OCI-LY3 (cell line): ENCODE data around the gene TADA3.
A peak's percentile ranks its signal among the peaks of the same experiment; 100 is the strongest.

ENCODE experiments used
- H2AFZ ChIP-seq: fragments of 200-600, 300-600 bp; shearing (Covaris generic); 2 replicates; pipeline ENCODE4 v1.6.0; 2014; ENCODE audit warnings: antibody characterized with exemption, low read depth, low read length
- H3K27ac ChIP-seq: fragments of 200-600, 300-600 bp; sonication (generic); 2 replicates; pipeline ENCODE4 v1.5.1; 2014; ENCODE audit warnings: mild to moderate bottlenecking, low read length, moderate library complexity, mixed read lengths
- H3K27me3 ChIP-seq: fragments of 200-600, 300-600 bp; sonication (generic); 2 replicates; pipeline ENCODE4 v1.6.1; 2014; ENCODE audit warnings: low read depth, low read length, mixed read lengths
- H3K36me3 ChIP-seq: fragments of 200-600, 300-600 bp; sonication (generic); replicated peaks from 2 replicates; pipeline ENCODE3; 2014; ENCODE audit warnings: low read depth, low read length, mixed read lengths
- H3K4me1 ChIP-seq: fragments of 300-600, 200-600 bp; sonication (generic); 2 replicates; pipeline ENCODE4 v1.6.1; 2014; ENCODE audit warnings: low read length, mixed read lengths
- H3K4me2 ChIP-seq: fragments of 200-600, 300-600 bp; sonication (generic); 2 replicates; pipeline ENCODE4 v1.6.1; 2014; ENCODE audit warnings: low read length, mixed read lengths
- H3K4me3 ChIP-seq: fragments of 300-600, 200-600 bp; sonication (generic); 2 replicates; pipeline ENCODE4 v1.5.1; 2014; ENCODE audit warnings: antibody characterized with exemption, mild to moderate bottlenecking, low read length, moderate library complexity
- H3K79me2 ChIP-seq: fragments of 300-600, 200-600 bp; shearing (Covaris generic); 2 replicates; pipeline ENCODE4 v1.6.1; 2014; ENCODE audit warnings: mild to moderate bottlenecking, low read length, mixed read lengths
- H3K9ac ChIP-seq: fragments of 300-600, 200-600 bp; shearing (Covaris generic); 2 replicates; pipeline ENCODE4 v1.6.0; 2014; ENCODE audit warnings: mild to moderate bottlenecking, low read length, moderate library complexity
- H3K9me3 ChIP-seq: fragments of 200-600, 300-600 bp; shearing (Covaris generic); 2 replicates; pipeline ENCODE4 v1.6.1; 2014; ENCODE audit warnings: low read length, mixed read lengths; ENCODE audit not compliant: insufficient read depth
- H4K20me1 ChIP-seq: fragments of 200-600, 300-600 bp; sonication (generic); 2 replicates; pipeline ENCODE4 v1.6.1; 2016; ENCODE audit warnings: low read length, mixed read lengths; ENCODE audit not compliant: insufficient read depth
- CTCF ChIP-seq: fragments of 200-600, 300-600 bp; sonication (generic); IDR thresholded peaks from 2 replicates; pipeline ENCODE4 v1.5.1; 2014; ENCODE audit warnings: antibody characterized with exemption, low read length, low read depth
- EZH2phosphoT487 ChIP-seq: fragments of 200-600 bp; shearing (Covaris generic); IDR thresholded peaks from 2 replicates; pipeline ENCODE4 v1.6.1; 2018; ENCODE audit warnings: antibody characterized with exemption, mixed run types, low read depth

TADA3 gene

GRCh38 chr3:9731206-9732079, 60.8 kb downstream of the TADA3 start, which contains the start of gene BRPF1:
TSS of gene BRPF1 (plus strand) at chr3:9731735. CDS start at chr3:9734141, 2,406 bp downstream.
- Histone ChIP-seq H2AFZ (peak within 1 kb of the TSS; percentile 99), H3K9ac (peak within 1 kb of the TSS; percentile 95), H3K4me1 (peaks cover 12% of the 10 kb centered on the region), H3K27me3 (no peaks in the 10 kb centered on the region), H3K4me3 (peak within 1 kb of the TSS; percentile 94), H3K79me2 (peaks cover 37% of the 10 kb centered on the region), H3K27ac (peak within 1 kb of the TSS; percentile 81), H4K20me1 (peaks cover 19% of the 10 kb centered on the region), H3K4me2 (peak within 1 kb of the TSS; percentile 99), H3K9me3 (no peaks in the 10 kb centered on the region), H3K36me3 (peaks cover 6% of the 10 kb centered on the region)
- TF ChIP-seq CTCF (no peak), EZH2phosphoT487 (no peak)

GRCh38 chr3:9730657-9731205, 61.5 kb downstream of the TADA3 start:
- TF ChIP-seq EZH2phosphoT487 = no peak
- no peak for TF ChIP-seq CTCF
- peak overlapping the region; percentile 22; the same call in 1 of the 2 replicates for H3K27ac ChIP-seq
- H3K4me1 ChIP-seq = peaks cover 12% of the 10 kb centered on the region
- peaks cover 37% of the 10 kb centered on the region for H3K79me2 ChIP-seq
- H3K9ac ChIP-seq = peak overlapping the region; percentile 61
- peaks cover 19% of the 10 kb centered on the region for H4K20me1 ChIP-seq
- no peaks in the 10 kb centered on the region for H3K9me3 ChIP-seq
- H3K27me3 ChIP-seq = no peaks in the 10 kb centered on the region
- peak overlapping the region; percentile 87 for H3K4me2 ChIP-seq
- peak overlapping the region; percentile 99 for H2AFZ ChIP-seq
- peak overlapping the region; percentile 94 for H3K4me3 ChIP-seq
- H3K36me3 ChIP-seq = peaks cover 3% of the 10 kb centered on the region
